ENCODE data around the gene HPSE2. TPM values are rescaled to one million over a fixed set of nuclear protein-coding genes. Genes with fewer than 3 reads are reported as not detected.

HPSE2 gene
- total RNA-seq, 1 donor from 2014 or later: 3.4 TPM

- H3K4me1 ChIP-seq: no peaks in the 10 kb centered on the region
- no peaks in the 10 kb centered on the region for H3K27me3 ChIP-seq
- H3K9me3 ChIP-seq: no peaks in the 10 kb centered on the region
- H3K4me3 ChIP-seq: no peak overlapping the region
- no peak for DNase-seq
- no peak overlapping the region for H3K27ac ChIP-seq
- H3K36me3 ChIP-seq: no peaks in the 10 kb centered on the region
- TF ChIP-seq CTCF (IDR thresholded peaks at IDR 0.05): no peak
- no peak for ATAC-seq
- intact Hi-C loops (cut with DNase I): no loop called here
Observed at GRCh38 chr10:98474628-98475027, 761.0 kb downstream of the HPSE2 start.

- no peak for TF ChIP-seq CTCF (IDR thresholded peaks at IDR 0.05)
- peaks cover 7% of the 10 kb centered on the region for H3K4me1 ChIP-seq
- intact Hi-C loops (cut with DNase I): no loop called here
- no peak for DNase-seq
- no peak overlapping the region for H3K4me3 ChIP-seq
- H3K27ac ChIP-seq: no peak overlapping the region
- H3K27me3 ChIP-seq: no peaks in the 10 kb centered on the region
- no peaks in the 10 kb centered on the region for H3K36me3 ChIP-seq
- no peaks in the 10 kb centered on the region for H3K9me3 ChIP-seq
- ATAC-seq: no peak
Observed at GRCh38 chr10:98472196-98472595, 763.5 kb downstream of the HPSE2 start.

DNA sequence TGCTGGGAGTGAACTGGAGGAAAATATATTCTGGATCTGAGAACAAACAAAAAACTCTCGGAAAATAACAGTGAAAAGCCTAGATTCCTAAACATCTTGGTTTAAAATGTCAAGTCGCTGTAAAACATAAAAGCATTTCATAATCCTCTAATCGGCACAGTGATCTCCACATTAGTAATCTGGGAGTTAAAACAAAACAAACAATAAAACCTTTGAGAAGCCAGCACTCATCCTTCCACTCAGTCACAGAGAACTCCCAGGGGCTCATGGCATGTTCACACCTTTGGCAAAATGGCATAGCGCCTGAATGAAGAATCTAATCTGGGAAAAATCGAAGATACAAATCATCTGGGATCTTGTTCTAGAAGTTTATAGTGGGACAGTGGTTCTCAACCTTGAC lies 764.8 kb downstream of the HPSE2 start:
- intact Hi-C loops (cut with DNase I): no loop called here
- no peak overlapping the region for H3K27ac ChIP-seq
- H3K4me1 ChIP-seq: peaks cover 7% of the 10 kb centered on the region
- ATAC-seq: no peak
- TF ChIP-seq CTCF (IDR thresholded peaks at IDR 0.05): no peak
- no peaks in the 10 kb centered on the region for H3K9me3 ChIP-seq
- H3K36me3 ChIP-seq: no peaks in the 10 kb centered on the region
- H3K27me3 ChIP-seq: no peaks in the 10 kb centered on the region
- H3K4me3 ChIP-seq: no peak overlapping the region
- no peak for DNase-seq

GRCh38 chr10:98469001-98469931 lies 766.4 kb downstream of the HPSE2 start:
- DNase-seq (no peak), ATAC-seq (no peak)
- Histone ChIP-seq H3K4me1 (peaks cover 7% of the 10 kb centered on the region), H3K4me3 (no peak overlapping the region), H3K27me3 (no peaks in the 10 kb centered on the region), H3K27ac (no peak overlapping the region), H3K36me3 (no peaks in the 10 kb centered on the region), H3K9me3 (no peaks in the 10 kb centered on the region)
- intact Hi-C loops (cut with DNase I): loop anchor here (10.0 kb wide), 1 partner anchor 776 kb away; no protein-coding TSS in a partner anchor
- TF ChIP-seq CTCF (IDR thresholded peaks at IDR 0.05): no peak

DNA sequence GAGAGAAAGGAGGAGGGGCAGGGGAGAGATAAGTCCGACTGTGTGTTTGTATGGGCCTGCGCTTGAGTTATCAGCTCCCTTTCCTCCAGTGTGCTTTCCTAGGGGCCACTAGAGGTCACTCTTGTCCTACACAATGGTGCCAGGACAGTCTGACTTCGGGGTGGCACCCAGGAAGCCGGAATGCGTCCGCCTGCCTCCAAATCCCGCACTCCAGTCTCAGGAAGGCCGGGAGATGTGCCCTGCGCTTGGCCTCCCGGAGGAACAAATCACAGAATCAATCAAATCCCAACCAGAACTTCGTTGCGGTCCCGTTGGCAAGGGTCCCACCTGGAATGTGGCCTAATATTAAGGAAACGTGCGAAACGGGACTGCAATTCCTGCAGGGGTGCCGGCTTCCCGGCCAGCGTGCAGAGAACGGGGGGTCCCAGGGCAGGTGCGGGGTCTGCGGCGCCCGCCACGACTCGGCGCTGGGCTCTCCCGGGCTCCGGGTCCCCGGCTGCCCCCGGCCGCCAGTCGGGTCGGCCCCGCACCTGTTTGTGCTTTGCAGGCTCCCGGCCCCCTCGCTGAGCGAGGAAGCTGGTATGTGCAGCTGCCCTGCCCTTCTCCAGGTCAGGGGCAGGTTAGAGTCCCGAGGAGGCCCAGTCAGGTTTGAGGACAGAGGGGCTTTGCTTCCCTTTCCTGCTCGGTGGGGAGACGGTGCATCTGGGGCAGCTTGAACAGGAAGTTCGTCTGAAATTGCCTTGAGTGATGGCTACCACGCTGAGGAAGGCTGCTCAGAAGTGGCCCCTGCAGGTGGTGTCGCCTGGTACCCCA lies 767.9 kb downstream of the HPSE2 start:
- Histone ChIP-seq H3K27ac (no peak overlapping the region), H3K36me3 (no peaks in the 10 kb centered on the region), H3K9me3 (no peaks in the 10 kb centered on the region), H3K27me3 (no peaks in the 10 kb centered on the region), H3K4me1 (peaks cover 7% of the 10 kb centered on the region), H3K4me3 (peak overlapping the region; percentile 55)
- TF ChIP-seq CTCF (IDR thresholded peaks at IDR 0.05): peak; percentile 84
- DNase-seq: peak; percentile 81
- intact Hi-C loops (cut with DNase I): loop anchor here (10.0 kb wide), 1 partner anchor 777 kb away; no protein-coding TSS in a partner anchor
- peak; percentile 99 for ATAC-seq
